ENCODE data around the gene DDX47.
"Not testable (repeated sequence)": the region's sequence is repeated elsewhere in the genome, so short reads cannot be mapped to it uniquely, and the experiment has no call there.

Gene DDX47

DNA sequence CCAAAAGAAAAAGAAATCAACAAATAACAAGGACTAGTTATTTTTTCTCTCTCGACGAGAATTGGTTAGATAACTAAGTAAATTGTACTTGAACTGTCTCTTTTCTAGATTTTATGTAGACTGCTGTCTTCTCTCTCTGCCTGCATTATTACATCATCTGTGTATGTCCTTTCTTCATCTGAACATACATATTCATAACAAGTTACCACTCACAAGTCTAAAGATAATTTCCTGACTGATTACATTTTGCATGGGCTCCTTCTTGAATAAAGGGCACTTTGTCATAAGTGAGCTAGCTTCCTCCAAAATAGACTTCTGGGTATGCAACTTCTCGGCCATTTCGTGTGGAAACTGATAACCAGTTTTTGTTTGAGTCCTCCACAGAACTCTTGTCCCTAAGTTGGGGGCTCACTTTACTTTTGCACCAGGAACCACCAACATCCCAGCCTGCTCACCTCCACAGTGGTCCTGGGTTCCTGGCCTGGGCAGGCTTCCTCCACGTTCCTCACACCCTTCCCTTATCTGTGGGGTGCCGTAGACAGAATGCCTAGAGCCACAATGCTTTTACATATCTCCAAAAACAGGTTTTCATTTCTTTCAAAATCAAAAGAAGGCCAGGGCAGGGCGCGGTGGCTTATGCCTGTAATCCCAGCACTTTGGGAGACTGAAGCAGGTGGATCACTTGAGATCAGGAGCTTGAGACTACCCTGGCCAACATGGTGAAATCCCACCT lies 6.2 kb upstream of the DDX47 start:
- H3K36me3 ChIP-seq (ENCODE audit: control insufficient read depth in 2 of 2, insufficient read depth in 2 of 2, low read length in 2 of 2), result no peaks in the 10 kb centered on the region
- no peaks in the 10 kb centered on the region for H3K27me3 ChIP-seq (ENCODE audit: control insufficient read depth in 2 of 2, insufficient read depth in 2 of 2, low read length in 2 of 2)
- H3K27ac ChIP-seq (ENCODE audit: low read depth in 2 of 2, low read length in 2 of 2), result peak overlapping the region; percentile 11 to 63
- H3K4me1 ChIP-seq (ENCODE audit: control insufficient read depth in 2 of 2, insufficient read depth in 2 of 2, low read length in 2 of 2), result peaks cover 12 to 21% of the 10 kb centered on the region in 2 donors
- no peaks in the 10 kb centered on the region for H3K9me3 ChIP-seq (ENCODE audit: control insufficient read depth in 2 of 2, low read length in 2 of 2)
- H3K9ac ChIP-seq (ENCODE audit: low read depth in 1 of 2, low read length in 2 of 2), result peak overlapping the region in 1 of 2 donors; percentile 1
- no peak overlapping the region for H3K4me3 ChIP-seq (ENCODE audit: low read length in 2 of 2)

DNA sequence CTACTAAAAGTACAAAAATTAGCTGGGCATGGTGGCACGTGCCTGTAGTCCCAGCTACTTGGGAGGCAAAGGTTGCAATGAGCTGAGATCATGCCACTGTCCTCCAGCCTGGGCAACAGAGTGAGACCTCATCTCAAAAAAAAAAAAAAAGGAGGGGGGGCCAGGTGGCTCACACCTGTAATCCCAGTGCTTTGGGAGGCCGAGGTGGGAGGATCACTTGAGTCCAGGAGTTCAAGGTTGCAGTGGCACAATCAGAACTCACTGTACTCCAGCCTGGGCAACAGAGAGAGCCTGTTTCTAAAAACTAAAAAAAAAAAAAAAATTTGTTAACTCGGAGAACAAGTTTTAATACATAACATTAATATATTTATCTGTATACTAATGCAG lies 5.6 kb upstream of the DDX47 start:
- H3K36me3 ChIP-seq (ENCODE audit: control insufficient read depth in 2 of 2, insufficient read depth in 2 of 2, low read length in 2 of 2); H3K9me3 ChIP-seq (ENCODE audit: control insufficient read depth in 2 of 2, low read length in 2 of 2); H3K27me3 ChIP-seq (ENCODE audit: control insufficient read depth in 2 of 2, insufficient read depth in 2 of 2, low read length in 2 of 2); H3K4me3 ChIP-seq (ENCODE audit: low read length in 2 of 2): not testable (repeated sequence)
- H3K27ac ChIP-seq (ENCODE audit: low read depth in 2 of 2, low read length in 2 of 2), result peak overlapping the region; percentile 11 to 63
- peaks cover 12 to 20% of the 10 kb centered on the region in 2 donors for H3K4me1 ChIP-seq (ENCODE audit: control insufficient read depth in 2 of 2, insufficient read depth in 2 of 2, low read length in 2 of 2)
- H3K9ac ChIP-seq (ENCODE audit: low read depth in 1 of 2, low read length in 2 of 2), result peak overlapping the region in 1 of 2 donors; percentile 1

DNA sequence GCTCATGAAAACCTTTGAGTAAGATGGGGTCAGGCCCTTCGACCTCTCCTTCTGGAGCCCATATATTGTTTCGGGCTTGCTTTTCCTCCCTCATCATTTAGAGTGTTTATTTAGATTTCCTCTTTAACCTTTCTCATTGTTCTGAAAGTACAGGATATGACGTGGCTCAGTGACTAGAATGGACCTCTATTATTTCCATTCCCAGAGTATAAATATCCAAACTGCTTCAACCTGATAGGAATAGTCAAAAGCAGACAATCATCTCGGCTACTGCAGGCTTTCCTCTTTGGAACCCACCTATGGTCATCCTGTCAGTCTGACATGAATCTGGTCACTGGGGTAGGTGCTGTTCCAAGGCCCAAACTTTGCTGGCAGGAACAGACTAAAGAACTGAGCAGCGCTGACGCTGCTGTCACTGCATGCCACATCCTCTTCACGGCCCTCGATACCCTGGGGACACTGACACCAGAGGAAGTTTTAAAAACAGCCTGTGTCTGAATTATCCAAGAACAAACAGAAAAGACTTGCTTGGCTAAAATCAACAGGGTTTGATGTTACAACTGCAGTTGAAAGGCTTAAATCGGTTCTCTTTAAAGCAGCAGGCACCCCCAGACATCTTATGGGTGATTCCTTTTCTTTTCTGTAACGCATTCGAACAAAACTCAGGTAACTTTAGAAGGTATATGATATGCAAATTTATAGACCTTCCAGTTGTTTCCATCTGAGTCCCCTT lies 5.0 kb upstream of the DDX47 start:
- Histone ChIP-seq H3K4me3 (ENCODE audit: low read length in 2 of 2) (no peak overlapping the region), H3K36me3 (ENCODE audit: control insufficient read depth in 2 of 2, insufficient read depth in 2 of 2, low read length in 2 of 2) (no peaks in the 10 kb centered on the region), H3K9me3 (ENCODE audit: control insufficient read depth in 2 of 2, low read length in 2 of 2) (no peaks in the 10 kb centered on the region), H3K9ac (ENCODE audit: low read depth in 1 of 2, low read length in 2 of 2) (peak overlapping the region in 1 of 2 donors; percentile 14), H3K27me3 (ENCODE audit: control insufficient read depth in 2 of 2, insufficient read depth in 2 of 2, low read length in 2 of 2) (no peaks in the 10 kb centered on the region), H3K4me1 (ENCODE audit: control insufficient read depth in 2 of 2, insufficient read depth in 2 of 2, low read length in 2 of 2) (peaks cover 9 to 16% of the 10 kb centered on the region in 2 donors), H3K27ac (ENCODE audit: low read depth in 2 of 2, low read length in 2 of 2) (peak overlapping the region; percentile 58 to 80)

DNA sequence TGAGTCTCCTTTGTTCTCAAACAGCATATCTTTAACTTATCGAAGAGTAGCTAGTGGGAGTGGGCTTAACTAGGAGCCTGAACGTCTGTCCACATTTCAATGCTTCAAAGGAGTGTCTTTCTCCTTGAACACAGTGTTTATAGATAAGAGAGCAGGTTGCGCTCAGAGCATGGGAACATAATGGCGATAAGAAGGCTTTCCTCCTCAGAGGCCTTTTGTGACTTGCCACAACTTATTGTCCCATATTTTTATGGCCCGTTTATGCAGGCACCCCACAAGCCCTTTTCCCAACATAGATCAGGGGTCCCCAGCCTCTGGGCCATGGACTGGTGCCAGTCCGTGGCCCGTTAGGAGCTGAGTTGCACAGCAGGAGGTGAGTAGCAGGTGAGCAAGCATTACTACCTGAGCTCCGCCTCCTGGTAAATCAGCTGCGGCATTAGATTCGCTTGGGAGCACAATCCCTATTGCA lies 2.6 kb upstream of the DDX47 start:
- Histone ChIP-seq H3K4me3 (ENCODE audit: low read length in 2 of 2) (no peak overlapping the region), H3K9me3 (ENCODE audit: control insufficient read depth in 2 of 2, low read length in 2 of 2) (no peaks in the 10 kb centered on the region), H3K4me1 (ENCODE audit: control insufficient read depth in 2 of 2, insufficient read depth in 2 of 2, low read length in 2 of 2) (peaks cover 13 to 18% of the 10 kb centered on the region in 2 donors), H3K27me3 (ENCODE audit: control insufficient read depth in 2 of 2, insufficient read depth in 2 of 2, low read length in 2 of 2) (no peaks in the 10 kb centered on the region), H3K27ac (ENCODE audit: low read depth in 2 of 2, low read length in 2 of 2) (no peak overlapping the region), H3K9ac (ENCODE audit: low read depth in 1 of 2, low read length in 2 of 2) (no peak overlapping the region), H3K36me3 (ENCODE audit: control insufficient read depth in 2 of 2, insufficient read depth in 2 of 2, low read length in 2 of 2) (no peaks in the 10 kb centered on the region)

DNA sequence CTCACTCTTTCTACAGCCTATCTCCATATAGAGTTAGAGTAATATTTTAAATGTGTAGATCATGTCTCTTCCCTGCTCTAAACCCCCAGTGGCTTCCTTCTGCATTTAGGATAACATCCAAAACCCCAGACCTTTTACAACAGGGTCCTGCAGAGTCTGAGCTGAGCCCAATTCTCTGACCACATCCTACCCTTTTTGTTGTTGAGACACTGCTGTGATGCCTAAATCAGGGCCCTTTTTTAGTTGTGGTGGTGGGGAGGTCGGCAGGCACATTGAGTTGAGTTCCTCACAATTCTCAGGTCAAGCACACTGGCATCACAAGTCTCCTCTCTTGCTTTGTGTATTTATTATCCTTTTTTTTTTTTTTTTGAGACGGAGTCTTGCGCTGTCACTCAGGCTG lies 1.8 kb upstream of the DDX47 start:
- Histone ChIP-seq H3K27me3 (ENCODE audit: control insufficient read depth in 2 of 2, insufficient read depth in 2 of 2, low read length in 2 of 2) (no peaks in the 10 kb centered on the region), H3K9ac (ENCODE audit: low read depth in 1 of 2, low read length in 2 of 2) (no peak overlapping the region), H3K36me3 (ENCODE audit: control insufficient read depth in 2 of 2, insufficient read depth in 2 of 2, low read length in 2 of 2) (no peaks in the 10 kb centered on the region), H3K4me3 (ENCODE audit: low read length in 2 of 2) (no peak overlapping the region), H3K4me1 (ENCODE audit: control insufficient read depth in 2 of 2, insufficient read depth in 2 of 2, low read length in 2 of 2) (peaks cover 13 to 18% of the 10 kb centered on the region in 2 donors), H3K9me3 (ENCODE audit: control insufficient read depth in 2 of 2, low read length in 2 of 2) (no peaks in the 10 kb centered on the region), H3K27ac (ENCODE audit: low read depth in 2 of 2, low read length in 2 of 2) (no peak overlapping the region)

DNA sequence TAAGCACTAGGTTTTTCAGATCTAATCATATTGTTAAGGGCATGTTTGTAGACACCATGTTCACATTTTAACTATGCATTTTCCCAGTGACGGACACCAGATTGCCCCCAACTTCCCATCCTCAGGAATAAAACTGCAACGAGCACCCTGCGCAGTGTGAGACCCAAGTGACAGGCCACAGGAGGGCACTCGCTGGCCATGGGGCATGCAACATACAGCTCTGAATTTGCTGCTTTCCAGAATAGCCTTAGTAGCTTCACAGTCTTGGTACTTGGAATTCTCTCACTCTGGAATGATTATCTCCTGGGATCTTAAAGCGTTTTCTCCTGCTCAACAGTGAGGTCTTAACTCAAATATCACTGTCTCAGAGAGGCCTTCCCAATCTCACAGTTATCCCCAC lies 972 bp upstream of the DDX47 start:
- Histone ChIP-seq H3K4me3 (ENCODE audit: low read length in 2 of 2) (no peak overlapping the region), H3K27ac (ENCODE audit: low read depth in 2 of 2, low read length in 2 of 2) (no peak overlapping the region), H3K4me1 (ENCODE audit: control insufficient read depth in 2 of 2, insufficient read depth in 2 of 2, low read length in 2 of 2) (peaks cover 10 to 15% of the 10 kb centered on the region in 2 donors)

DNA sequence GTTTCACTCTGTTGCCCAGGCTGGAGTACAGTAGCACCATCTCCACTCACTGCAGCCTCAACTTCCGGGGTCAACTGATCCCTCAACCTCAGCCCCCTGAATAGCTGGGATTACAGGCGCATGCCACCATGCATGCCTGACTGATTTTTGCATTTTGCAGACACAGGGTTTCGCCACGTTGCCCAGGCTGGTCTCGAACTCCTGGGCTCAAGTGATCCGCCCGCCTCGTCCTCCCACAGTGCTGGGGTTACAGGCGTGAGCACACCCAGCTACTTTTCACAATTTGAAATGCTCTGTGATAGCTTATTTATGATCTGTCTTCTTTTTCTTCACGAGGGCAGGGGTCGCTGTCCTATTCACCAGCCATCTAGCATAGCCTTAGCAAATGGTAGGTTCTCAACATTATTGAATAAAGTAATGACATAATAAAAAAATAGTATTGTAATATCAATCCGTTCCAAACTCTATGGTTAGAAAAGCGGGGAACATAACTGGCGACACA lies 477 bp upstream of the DDX47 start:
- no peaks in the 10 kb centered on the region for H3K9me3 ChIP-seq (ENCODE audit: control insufficient read depth in 2 of 2, low read length in 2 of 2)
- peaks cover 9 to 14% of the 10 kb centered on the region in 2 donors for H3K4me1 ChIP-seq (ENCODE audit: control insufficient read depth in 2 of 2, insufficient read depth in 2 of 2, low read length in 2 of 2)
- no peak overlapping the region for H3K9ac ChIP-seq (ENCODE audit: low read depth in 1 of 2, low read length in 2 of 2)
- peaks cover under 1 to 2% of the 10 kb centered on the region in 2 donors for H3K36me3 ChIP-seq (ENCODE audit: control insufficient read depth in 2 of 2, insufficient read depth in 2 of 2, low read length in 2 of 2)
- H3K27ac ChIP-seq (ENCODE audit: low read depth in 2 of 2, low read length in 2 of 2), result no peak overlapping the region
- peak overlapping the region; percentile 90 to 99 for H3K4me3 ChIP-seq (ENCODE audit: low read length in 2 of 2)
- no peaks in the 10 kb centered on the region for H3K27me3 ChIP-seq (ENCODE audit: control insufficient read depth in 2 of 2, insufficient read depth in 2 of 2, low read length in 2 of 2)

More for the DNA sequence above, 972 bp upstream of the DDX47 start:
- no peaks in the 10 kb centered on the region for H3K27me3 ChIP-seq (ENCODE audit: control insufficient read depth in 2 of 2, insufficient read depth in 2 of 2, low read length in 2 of 2)
- H3K9me3 ChIP-seq (ENCODE audit: control insufficient read depth in 2 of 2, low read length in 2 of 2), result no peaks in the 10 kb centered on the region
- no peak overlapping the region for H3K9ac ChIP-seq (ENCODE audit: low read depth in 1 of 2, low read length in 2 of 2)
- H3K36me3 ChIP-seq (ENCODE audit: control insufficient read depth in 2 of 2, insufficient read depth in 2 of 2, low read length in 2 of 2), result no peaks in the 10 kb centered on the region

DNA sequence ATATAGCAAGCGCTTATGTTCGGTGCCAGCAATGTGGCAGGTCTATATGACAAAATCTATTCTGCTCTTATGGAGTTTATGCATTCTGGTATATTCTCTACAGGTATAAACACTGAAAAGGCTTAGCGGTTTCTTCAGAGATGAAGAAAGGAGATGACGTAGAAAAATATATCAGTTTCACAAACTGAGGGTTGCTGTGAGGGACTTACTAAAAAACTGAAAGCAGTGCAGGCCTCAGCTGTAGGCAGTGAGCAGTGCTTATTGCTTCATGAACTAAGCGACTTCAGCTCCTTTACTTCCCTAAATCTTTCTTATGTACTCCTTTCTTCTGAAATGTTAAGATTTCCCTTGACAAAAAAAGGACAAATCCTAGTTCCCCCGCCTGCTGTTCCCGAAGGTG lies 4.5 kb downstream of the DDX47 start:
- Histone ChIP-seq H3K27ac (ENCODE audit: low read depth in 2 of 2, low read length in 2 of 2) (no peak overlapping the region), H3K9me3 (ENCODE audit: control insufficient read depth in 2 of 2, low read length in 2 of 2) (no peaks in the 10 kb centered on the region), H3K4me1 (ENCODE audit: control insufficient read depth in 2 of 2, insufficient read depth in 2 of 2, low read length in 2 of 2) (peaks cover 7 to 12% of the 10 kb centered on the region in 2 donors), H3K4me3 (ENCODE audit: low read length in 2 of 2) (no peak overlapping the region), H3K27me3 (ENCODE audit: control insufficient read depth in 2 of 2, insufficient read depth in 2 of 2, low read length in 2 of 2) (no peaks in the 10 kb centered on the region), H3K9ac (ENCODE audit: low read depth in 1 of 2, low read length in 2 of 2) (no peak overlapping the region), H3K36me3 (ENCODE audit: control insufficient read depth in 2 of 2, insufficient read depth in 2 of 2, low read length in 2 of 2) (peaks cover 17 to 22% of the 10 kb centered on the region in 2 donors)

DNA sequence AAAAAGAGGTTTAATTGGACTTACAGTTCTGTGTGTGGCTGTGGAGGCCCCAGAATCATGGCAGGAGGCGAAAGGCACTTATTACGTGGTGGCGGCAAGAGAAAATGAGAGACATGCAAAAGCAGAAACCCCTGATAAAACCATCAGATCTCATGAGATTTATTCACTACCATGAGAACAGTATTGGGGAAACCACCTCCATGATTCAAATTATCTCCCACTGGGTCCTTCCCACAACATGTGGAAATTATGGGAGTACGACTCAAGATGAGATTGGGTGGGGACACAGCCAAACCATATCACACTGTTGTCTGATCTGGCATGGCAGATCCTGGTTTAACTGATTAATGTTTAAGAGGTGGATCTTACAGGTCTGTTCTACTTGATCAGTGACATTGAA lies 5.6 kb downstream of the DDX47 start:
- no peak overlapping the region for H3K9ac ChIP-seq (ENCODE audit: low read depth in 1 of 2, low read length in 2 of 2)
- no peaks in the 10 kb centered on the region for H3K27me3 ChIP-seq (ENCODE audit: control insufficient read depth in 2 of 2, insufficient read depth in 2 of 2, low read length in 2 of 2)
- peaks cover 7 to 9% of the 10 kb centered on the region in 2 donors for H3K4me1 ChIP-seq (ENCODE audit: control insufficient read depth in 2 of 2, insufficient read depth in 2 of 2, low read length in 2 of 2)
- no peaks in the 10 kb centered on the region for H3K9me3 ChIP-seq (ENCODE audit: control insufficient read depth in 2 of 2, low read length in 2 of 2)
- peaks cover 27 to 33% of the 10 kb centered on the region in 2 donors for H3K36me3 ChIP-seq (ENCODE audit: control insufficient read depth in 2 of 2, insufficient read depth in 2 of 2, low read length in 2 of 2)
- H3K4me3 ChIP-seq (ENCODE audit: low read length in 2 of 2), result no peak overlapping the region
- H3K27ac ChIP-seq (ENCODE audit: low read depth in 2 of 2, low read length in 2 of 2), result no peak overlapping the region

DNA sequence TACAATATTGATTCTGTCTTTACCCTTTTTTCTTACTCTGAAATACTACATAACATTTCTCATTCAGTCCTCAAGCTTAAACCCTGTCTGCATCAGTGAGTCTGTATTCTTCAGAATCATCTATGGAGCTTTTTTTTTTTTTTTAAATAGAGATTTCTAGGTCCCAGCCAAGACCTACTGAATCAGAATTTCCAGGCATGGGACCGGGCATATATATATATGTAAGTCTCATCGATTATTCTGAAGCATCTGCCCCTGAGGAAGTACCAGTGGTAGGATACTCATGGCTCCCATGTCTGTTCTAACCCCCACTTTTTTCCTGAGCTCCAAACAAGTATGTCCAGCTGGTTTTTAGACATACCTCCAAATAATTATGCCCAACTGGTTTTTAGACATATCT lies 6.1 kb downstream of the DDX47 start:
- H3K9me3 ChIP-seq (ENCODE audit: control insufficient read depth in 2 of 2, low read length in 2 of 2), result no peaks in the 10 kb centered on the region
- no peak overlapping the region for H3K9ac ChIP-seq (ENCODE audit: low read depth in 1 of 2, low read length in 2 of 2)
- H3K36me3 ChIP-seq (ENCODE audit: control insufficient read depth in 2 of 2, insufficient read depth in 2 of 2, low read length in 2 of 2), result peaks cover 31 to 37% of the 10 kb centered on the region in 2 donors
- H3K4me1 ChIP-seq (ENCODE audit: control insufficient read depth in 2 of 2, insufficient read depth in 2 of 2, low read length in 2 of 2), result peaks cover 2 to 4% of the 10 kb centered on the region in 2 donors
- H3K27ac ChIP-seq (ENCODE audit: low read depth in 2 of 2, low read length in 2 of 2), result no peak overlapping the region
- H3K4me3 ChIP-seq (ENCODE audit: low read length in 2 of 2), result no peak overlapping the region
- no peaks in the 10 kb centered on the region for H3K27me3 ChIP-seq (ENCODE audit: control insufficient read depth in 2 of 2, insufficient read depth in 2 of 2, low read length in 2 of 2)
